Measurements from ENCODE around the gene HNRNPUL2.

HNRNPUL2 gene

DNA sequence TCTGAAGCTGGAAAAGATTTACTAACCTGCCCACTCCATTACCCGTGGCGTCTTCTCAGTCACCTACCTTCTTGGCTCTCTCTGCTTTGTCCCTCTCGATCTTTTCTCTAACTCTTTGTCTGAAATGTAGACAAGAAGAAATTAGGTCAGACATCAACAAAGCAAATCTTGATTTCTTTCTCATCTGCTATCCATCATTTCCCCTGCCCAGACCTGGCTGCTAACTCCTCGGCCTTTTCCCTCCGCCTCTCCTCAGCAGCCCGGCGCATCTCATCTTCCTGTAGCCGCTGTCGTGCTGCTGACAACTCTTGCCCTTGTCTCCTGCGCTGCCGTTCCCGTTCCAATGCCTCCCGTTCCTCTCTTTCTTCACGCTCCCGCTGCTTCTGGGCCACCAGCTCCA, 49.5 kb downstream of the HNRNPUL2 start:
- TF ChIP-seq REST (IDR thresholded peaks at IDR 0.05; ENCODE audit: insufficient read depth in 1 of 2, low read depth in 2 of 2, low read length in 2 of 2) (no peak), FOXP2 (optimal IDR thresholded peaks at IDR 0.05; ENCODE audit: borderline replicate concordance, extremely low read depth, extremely low read length, insufficient read depth) (no peak), SIN3A (IDR thresholded peaks at IDR 0.05; ENCODE audit: borderline replicate concordance, insufficient read depth, low read length) (no peak), TAF1 (IDR thresholded peaks at IDR 0.05; ENCODE audit: borderline replicate concordance, insufficient read depth, low read length) (no peak), POLR2AphosphoS5 (IDR thresholded peaks at IDR 0.05; ENCODE audit: low read depth, low read length) (no peak)

GRCh38 chr11:62677156-62677555, 50.1 kb downstream of the HNRNPUL2 start:
- TF ChIP-seq POLR2AphosphoS5 (IDR thresholded peaks at IDR 0.05; ENCODE audit: low read depth, low read length) (no peak), REST (IDR thresholded peaks at IDR 0.05; ENCODE audit: insufficient read depth in 1 of 2, low read depth in 2 of 2, low read length in 2 of 2) (no peak), FOXP2 (optimal IDR thresholded peaks at IDR 0.05; ENCODE audit: borderline replicate concordance, extremely low read depth, extremely low read length, insufficient read depth) (no peak), SIN3A (IDR thresholded peaks at IDR 0.05; ENCODE audit: borderline replicate concordance, insufficient read depth, low read length) (no peak), TAF1 (IDR thresholded peaks at IDR 0.05; ENCODE audit: borderline replicate concordance, insufficient read depth, low read length) (no peak)

- TF ChIP-seq SIN3A (IDR thresholded peaks at IDR 0.05; ENCODE audit: borderline replicate concordance, insufficient read depth, low read length) (no peak), TAF1 (IDR thresholded peaks at IDR 0.05; ENCODE audit: borderline replicate concordance, insufficient read depth, low read length) (no peak), FOXP2 (optimal IDR thresholded peaks at IDR 0.05; ENCODE audit: borderline replicate concordance, extremely low read depth, extremely low read length, insufficient read depth) (no peak), REST (IDR thresholded peaks at IDR 0.05; ENCODE audit: insufficient read depth in 1 of 2, low read depth in 2 of 2, low read length in 2 of 2) (no peak), POLR2AphosphoS5 (IDR thresholded peaks at IDR 0.05; ENCODE audit: low read depth, low read length) (no peak)
These were observed 50.6 kb downstream of the HNRNPUL2 start for GRCh38 chr11:62676698-62677097.

DNA sequence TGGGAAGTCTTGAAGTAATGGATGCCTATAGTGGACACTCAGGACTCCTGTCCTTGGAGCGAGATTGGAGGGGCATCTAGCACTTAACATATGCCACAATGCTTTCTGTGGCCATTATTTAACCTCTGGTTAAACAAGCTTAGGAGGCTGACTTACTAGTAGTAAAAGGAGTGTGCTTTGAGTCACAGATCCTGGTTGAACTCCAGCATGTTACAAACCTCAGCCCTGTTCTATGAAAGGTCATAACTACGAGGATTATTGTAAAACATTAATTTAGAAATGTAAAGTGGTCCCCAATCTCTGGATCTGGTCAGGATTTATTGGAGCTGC, 54.1 kb downstream of the HNRNPUL2 start:
- TF ChIP-seq FOXP2 (optimal IDR thresholded peaks at IDR 0.05; ENCODE audit: borderline replicate concordance, extremely low read depth, extremely low read length, insufficient read depth) = no peak
- no peak for TF ChIP-seq TAF1 (IDR thresholded peaks at IDR 0.05; ENCODE audit: borderline replicate concordance, insufficient read depth, low read length)
- TF ChIP-seq REST (IDR thresholded peaks at IDR 0.05; ENCODE audit: insufficient read depth in 1 of 2, low read depth in 2 of 2, low read length in 2 of 2) = no peak

Data from PFSK-1 (cell line).